KMS-11 (cell line): Measurements from ENCODE around the gene CDK19.
"Not testable (repeated sequence)": the region's sequence is repeated elsewhere in the genome, so short reads cannot be mapped to it uniquely, and the experiment has no call there.

ENCODE experiments used
- H2AFZ ChIP-seq: fragments of 200-600 bp; sonication (generic); 2 replicates; pipeline ENCODE4 v1.6.1; 2016; ENCODE audit warnings: antibody characterized with exemption, mixed run types, low read depth
- H3K27ac ChIP-seq: fragments of 200-600 bp; sonication (generic); 2 replicates; pipeline ENCODE4 v1.6.1; 2016; ENCODE audit warnings: mild to moderate bottlenecking, mixed run types
- H3K27me3 ChIP-seq: fragments of 200-600 bp; sonication (generic); 2 replicates; pipeline ENCODE4 v1.6.1; 2017; ENCODE audit warnings: mild to moderate bottlenecking, low read depth, mixed run types, moderate library complexity; ENCODE audit not compliant: insufficient read depth
- H3K36me3 ChIP-seq: fragments of 200-600 bp; sonication (generic); 2 replicates; pipeline ENCODE4 v1.6.1; 2017; ENCODE audit warnings: mild to moderate bottlenecking, mixed run types; ENCODE audit not compliant: insufficient read depth
- H3K4me1 ChIP-seq: fragments of 200-600 bp; sonication (generic); 2 replicates; pipeline ENCODE4 v1.6.1; 2016; ENCODE audit warnings: mild to moderate bottlenecking, low read depth, mixed run types; ENCODE audit not compliant: poor library complexity, severe bottlenecking
- H3K4me2 ChIP-seq: fragments of 200-600 bp; sonication (generic); 2 replicates; pipeline ENCODE4 v1.7.0; 2016; ENCODE audit warnings: mild to moderate bottlenecking, mixed run types
- H3K4me3 ChIP-seq: fragments of 200-600 bp; sonication (generic); IDR thresholded peaks from 2 replicates; pipeline ENCODE4 v1.6.1; 2017; ENCODE audit warnings: low read depth, low read length, mixed read lengths; ENCODE audit not compliant: insufficient read depth
- H3K79me2 ChIP-seq: fragments of 200-600 bp; sonication (generic); 2 replicates; pipeline ENCODE4 v1.6.1; 2016; ENCODE audit warnings: low read depth, mixed run types; ENCODE audit not compliant: insufficient read depth
- H3K9ac ChIP-seq: fragments of 200-600 bp; sonication (generic); 2 replicates; pipeline ENCODE4 v1.6.1; 2016; ENCODE audit warnings: mild to moderate bottlenecking, mixed run types
- H4K20me1 ChIP-seq: fragments of 200-600 bp; sonication (generic); 2 replicates; pipeline ENCODE4 v1.6.1; 2016; ENCODE audit warnings: mild to moderate bottlenecking, mixed run types; ENCODE audit not compliant: insufficient read depth
- CTCF ChIP-seq: fragments of 200-600 bp; sonication (generic); conservative IDR thresholded peaks from 2 replicates; pipeline ENCODE4 v1.6.1; 2017; ENCODE audit warnings: low read depth, mild to moderate bottlenecking, antibody characterized with exemption, low read length, moderate library complexity, mixed read lengths

Gene CDK19

GRCh38 chr6:110590821-110591351 lies 224.4 kb downstream of the CDK19 start:
- no peak overlapping the region for H3K4me3 ChIP-seq
- no peaks in the 10 kb centered on the region for H3K79me2 ChIP-seq
- no peak overlapping the region for H2AFZ ChIP-seq
- H3K9ac ChIP-seq = no peak overlapping the region
- no peak overlapping the region for H3K27ac ChIP-seq
- no peaks in the 10 kb centered on the region for H3K4me1 ChIP-seq
- H3K36me3 ChIP-seq = no peaks in the 10 kb centered on the region
- H4K20me1 ChIP-seq = no peaks in the 10 kb centered on the region
- no peak overlapping the region for H3K4me2 ChIP-seq
- TF ChIP-seq CTCF = no peak
- no peaks in the 10 kb centered on the region for H3K27me3 ChIP-seq

GRCh38 chr6:110589865-110590513 lies 225.3 kb downstream of the CDK19 start:
- H3K9ac ChIP-seq = no peak overlapping the region
- no peaks in the 10 kb centered on the region for H3K79me2 ChIP-seq
- H2AFZ ChIP-seq = no peak overlapping the region
- H3K4me3 ChIP-seq = no peak overlapping the region
- no peaks in the 10 kb centered on the region for H3K4me1 ChIP-seq
- H3K27ac ChIP-seq = no peak overlapping the region
- no peaks in the 10 kb centered on the region for H3K27me3 ChIP-seq
- H3K4me2 ChIP-seq = no peak overlapping the region
- no peak for TF ChIP-seq CTCF
- H3K36me3 ChIP-seq = no peaks in the 10 kb centered on the region
- H4K20me1 ChIP-seq = no peaks in the 10 kb centered on the region

GRCh38 chr6:110587328-110587727 lies 227.9 kb downstream of the CDK19 start:
- H3K27ac ChIP-seq = no peak overlapping the region
- H3K79me2 ChIP-seq = no peaks in the 10 kb centered on the region
- no peaks in the 10 kb centered on the region for H4K20me1 ChIP-seq
- H3K4me3 ChIP-seq = no peak overlapping the region
- no peak for TF ChIP-seq CTCF
- no peak overlapping the region for H3K4me2 ChIP-seq
- H3K27me3 ChIP-seq = no peaks in the 10 kb centered on the region
- H3K36me3 ChIP-seq = no peaks in the 10 kb centered on the region
- H3K4me1 ChIP-seq = no peaks in the 10 kb centered on the region
- no peak overlapping the region for H3K9ac ChIP-seq
- H2AFZ ChIP-seq = no peak overlapping the region

GRCh38 chr6:110581679-110582078 lies 233.6 kb downstream of the CDK19 start:
- Histone ChIP-seq H3K4me1 (no peaks in the 10 kb centered on the region), H3K27me3 (no peaks in the 10 kb centered on the region), H4K20me1 (no peaks in the 10 kb centered on the region), H3K9ac (no peak overlapping the region), H3K79me2 (no peaks in the 10 kb centered on the region), H2AFZ (no peak overlapping the region), H3K4me2 (no peak overlapping the region), H3K36me3 (no peaks in the 10 kb centered on the region), H3K27ac (no peak overlapping the region), H3K4me3 (no peak overlapping the region)
- no peak for TF ChIP-seq CTCF

GRCh38 chr6:110577596-110578167 lies 237.6 kb downstream of the CDK19 start:
- H3K9ac ChIP-seq, H3K4me3 ChIP-seq, H3K79me2 ChIP-seq, H4K20me1 ChIP-seq, H3K27me3 ChIP-seq, H3K4me2 ChIP-seq, H2AFZ ChIP-seq, H3K4me1 ChIP-seq, H3K36me3 ChIP-seq, H3K27ac ChIP-seq: not testable (repeated sequence)
